Raji (cell line): ENCODE measurements around the gene RLBP1.

Source experiments
- POLR2A ChIP-seq: IDR thresholded peaks from 2 replicates; pipeline ENCODE4 v1.6.1; 2011; ENCODE audit warnings: low read depth, low read length, control low read depth; ENCODE audit not compliant: insufficient read depth

RLBP1 gene

DNA sequence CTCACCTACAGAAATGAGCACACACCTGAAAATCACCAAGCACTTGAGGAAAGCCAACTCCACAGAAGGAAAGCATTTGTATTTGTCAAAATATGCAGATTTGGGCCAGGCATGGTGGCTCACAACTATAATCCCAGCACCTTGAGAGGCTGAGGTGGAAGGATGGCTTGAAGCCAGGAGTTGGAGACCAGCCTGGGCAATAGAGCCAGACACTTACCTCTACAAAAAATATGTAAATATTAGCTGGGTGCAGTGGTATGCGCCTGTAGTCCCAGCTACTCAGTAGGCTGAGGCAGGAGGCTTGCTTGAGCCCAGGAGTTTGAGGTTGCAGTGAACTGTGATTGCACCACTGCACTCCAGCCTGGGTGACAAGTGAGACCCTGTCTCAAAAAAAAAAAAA is 12.3 kb downstream of the RLBP1 start:
- TF ChIP-seq POLR2A: no peak

GRCh38 chr15:89208256-89208655 is 13.1 kb downstream of the RLBP1 start:
- TF ChIP-seq POLR2A: no peak

- TF ChIP-seq POLR2A: no peak
These were observed 14.5 kb downstream of the RLBP1 start for GRCh38 chr15:89206908-89207331.

GRCh38 chr15:89205991-89206585 is 15.3 kb downstream of the RLBP1 start:
- TF ChIP-seq POLR2A: no peak

GRCh38 chr15:89203705-89204273 is 17.6 kb downstream of the RLBP1 start:
- TF ChIP-seq POLR2A: no peak

DNA sequence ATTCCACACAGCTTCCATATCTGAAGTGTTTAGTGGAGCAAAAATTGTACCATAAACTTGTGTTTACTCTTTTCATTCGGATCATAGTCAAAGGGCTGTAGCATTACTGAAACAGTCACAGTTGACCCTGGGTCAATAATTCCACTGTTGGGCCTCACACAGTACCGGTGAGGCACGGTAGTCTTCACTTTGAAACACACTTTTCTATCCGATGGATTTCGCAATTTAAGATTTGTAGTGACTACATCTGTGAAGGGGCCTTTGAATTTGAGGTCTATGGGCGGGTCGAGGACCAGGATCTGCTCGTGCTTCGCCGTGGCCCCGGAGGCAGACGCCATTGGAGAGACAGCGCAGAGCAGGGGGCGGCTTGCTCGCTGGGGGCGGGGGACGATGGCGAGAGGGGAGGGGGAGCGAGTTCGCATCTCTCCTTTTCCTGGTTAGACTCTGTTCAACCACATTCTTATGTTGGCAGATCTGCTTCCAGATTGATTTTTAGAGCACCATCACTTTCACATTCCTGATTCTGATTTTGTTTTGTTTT is 19.8 kb downstream of the RLBP1 start:
- no peak for TF ChIP-seq POLR2A

- no peak for TF ChIP-seq POLR2A
These were observed 21.2 kb downstream of the RLBP1 start for GRCh38 chr15:89200182-89200581.

- TF ChIP-seq POLR2A: no peak
These were observed 21.6 kb downstream of the RLBP1 start for GRCh38 chr15:89199746-89200145.

DNA sequence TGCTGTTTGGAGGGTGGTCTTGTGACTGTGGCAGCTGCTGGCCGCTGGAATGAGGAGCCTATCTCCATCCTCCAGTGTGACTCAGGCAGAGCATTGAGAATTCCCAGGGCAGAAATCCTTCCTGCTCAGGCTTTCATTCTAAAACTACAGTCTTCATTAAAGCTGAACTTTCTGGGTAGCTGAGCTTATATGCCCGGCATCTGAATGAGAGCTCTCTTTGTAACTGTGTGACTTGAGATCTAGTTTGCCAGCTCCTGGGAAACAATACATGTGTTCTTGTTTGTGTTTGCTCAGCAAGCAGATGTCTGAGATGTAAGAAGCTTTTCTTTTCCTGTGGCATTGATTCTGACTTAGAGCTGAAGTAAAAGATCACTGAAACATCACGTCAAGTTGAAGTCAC is 22.4 kb downstream of the RLBP1 start:
- TF ChIP-seq POLR2A: no peak

GRCh38 chr15:89198196-89198595 is 23.2 kb downstream of the RLBP1 start:
- no peak for TF ChIP-seq POLR2A

- TF ChIP-seq POLR2A: no peak
These were observed 23.8 kb downstream of the RLBP1 start for GRCh38 chr15:89197503-89197971.

GRCh38 chr15:89196994-89197393 is 24.4 kb downstream of the RLBP1 start:
- TF ChIP-seq POLR2A: no peak

GRCh38 chr15:89196241-89196640 is 25.1 kb downstream of the RLBP1 start:
- TF ChIP-seq POLR2A: no peak

DNA sequence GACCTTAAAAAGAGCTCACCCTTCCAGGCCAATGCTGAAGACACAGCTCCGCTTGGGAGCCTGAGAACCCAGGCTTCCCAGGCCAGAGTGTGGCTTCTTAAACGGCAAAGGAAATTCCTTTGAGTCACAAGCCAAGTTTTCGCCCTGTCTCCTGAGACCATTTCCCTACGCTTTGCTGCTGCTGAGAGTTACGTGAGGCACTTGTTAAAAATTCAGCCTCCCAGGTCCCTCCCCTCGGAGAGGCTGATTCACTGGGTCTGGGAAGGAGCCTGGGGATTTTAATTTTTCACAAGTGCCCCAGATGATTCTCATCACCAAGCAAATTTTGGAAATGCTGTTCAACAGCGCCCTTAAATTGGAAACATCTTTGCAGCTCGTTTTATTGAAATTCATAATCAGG is 25.5 kb downstream of the RLBP1 start:
- TF ChIP-seq POLR2A: no peak

GRCh38 chr15:89194608-89195007 is 26.8 kb downstream of the RLBP1 start:
- no peak for TF ChIP-seq POLR2A

DNA sequence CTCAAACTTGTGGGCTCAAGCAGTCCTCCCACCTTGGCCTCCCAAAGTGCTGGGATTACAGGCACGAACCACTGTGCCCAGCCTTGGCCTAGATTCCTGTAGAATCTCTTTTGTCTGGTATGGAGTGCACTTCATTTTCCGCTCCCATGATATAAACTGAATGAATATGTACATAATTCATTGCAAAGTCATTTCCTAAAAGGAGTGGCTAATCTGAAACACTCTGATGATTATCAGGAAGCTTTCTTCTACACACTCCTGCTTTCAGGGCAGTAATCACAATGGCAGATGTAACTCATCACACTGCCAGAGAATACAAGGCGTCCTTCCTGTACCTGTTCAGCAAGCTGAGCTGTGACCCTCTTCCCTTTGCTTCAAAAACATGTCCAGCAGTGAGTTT is 28.6 kb downstream of the RLBP1 start:
- TF ChIP-seq POLR2A: no peak

GRCh38 chr15:89192136-89192535 is 29.2 kb downstream of the RLBP1 start:
- TF ChIP-seq POLR2A: no peak
